ENCODE measurements around the gene ZNF771. TPM values are rescaled to one million over a fixed set of nuclear protein-coding genes. Genes with fewer than 3 reads are reported as not detected.
A peak's percentile ranks its signal among the peaks of the same experiment; 100 is the strongest.

Gene ZNF771
- total RNA-seq, 1 experiment from 2014 or later: 11.0 TPM

- intact Hi-C loops (cut with micrococcal nuclease): no loop called here
- H3K79me2 ChIP-seq (ENCODE audit: insufficient read depth, low read length): peaks cover 39% of the 10 kb centered on the region
- no peak for DNase-seq (ENCODE audit: low read depth, low spot score)
- H3K27me3 ChIP-seq (ENCODE audit: insufficient read depth, low read length): no peaks in the 10 kb centered on the region
- no peak overlapping the region for H3K9ac ChIP-seq (ENCODE audit: low read length)
- H3K4me1 ChIP-seq (ENCODE audit: control insufficient read depth in 1 of 2, insufficient read depth in 2 of 2, low read length in 2 of 2): peaks cover 11 to 40% of the 10 kb centered on the region in 2 experiments
- ChIA-PET RAD21 (ENCODE audit: low non-redundant PET in 1 of 2, low total read pairs in 2 of 2, uncharacterized antibody in 2 of 2, unreplicated experiment in 2 of 2) (no interaction called here), POLR2A (no interaction called here), CTCF (interaction anchor here (0.7 kb wide), 1 partner anchor 302 kb away, joined by 3 read pairs; no protein-coding TSS in a partner anchor)
- peaks cover 3% of the 10 kb centered on the region; the same call in 1 of the 2 replicates for H4K20me1 ChIP-seq (ENCODE audit: insufficient read depth)
- H3K27ac ChIP-seq (ENCODE audit: low read depth, low read length): no peak overlapping the region
- no peak for ATAC-seq
- H3K36me3 ChIP-seq (ENCODE audit: control insufficient read depth in 1 of 2, insufficient read depth in 2 of 2, low read length in 2 of 2): peaks cover 6 to 26% of the 10 kb centered on the region in 2 experiments; a peak in 1 of 4 replicates
- no peak overlapping the region for H2AFZ ChIP-seq (ENCODE audit: low read depth, low read length, poor library complexity, severe bottlenecking)
- no peaks in the 10 kb centered on the region for H3K9me2 ChIP-seq (ENCODE audit: insufficient read depth)
- no peaks in the 10 kb centered on the region for H3K9me3 ChIP-seq (ENCODE audit: control insufficient read depth in 1 of 2, insufficient read depth in 1 of 2, low read depth in 1 of 2, low read length in 2 of 2)
- no TSS peak for BruUV-seq (replicated peaks)
- TF ChIP-seq ZBTB33 (IDR thresholded peaks at IDR 0.05; ENCODE audit: extremely low read depth, insufficient replicate concordance, low read length): no peak
- no peak for TF ChIP-seq SRF (IDR thresholded peaks at IDR 0.05; ENCODE audit: low read depth)
- no peak for TF ChIP-seq FOSL1 (IDR thresholded peaks at IDR 0.05; ENCODE audit: low read depth)
- TF ChIP-seq CTCF (IDR thresholded peaks at IDR 0.05 in 2 of 3, conservative IDR thresholded peaks at IDR 0.05 in 1 of 3; ENCODE audit: borderline replicate concordance in 1 of 3, insufficient read depth in 1 of 3, low read depth in 2 of 3, low read length in 2 of 3): no peak
- no peak for TF ChIP-seq REST (IDR thresholded peaks at IDR 0.05; ENCODE audit: low read depth)
- no peak for TF ChIP-seq EZH2 (IDR thresholded peaks at IDR 0.05)
- peak overlapping the region; percentile 37; the same call in 1 of the 2 replicates for H3K4me2 ChIP-seq (ENCODE audit: low read length)
- H3K4me3 ChIP-seq (replicated peaks in 1 of 2; ENCODE audit: low read depth in 1 of 2, low read length in 2 of 2): no peak overlapping the region
These were observed 6.8 kb downstream of the ZNF771 start for GRCh38 chr16:30414159-30414558.
